H1 (cell line): ENCODE results near the gene DOK3.

Experiments
- ATF3 ChIP-seq: IDR thresholded peaks from 2 replicates; pipeline ENCODE4 v1.6.1; 2011; ENCODE audit warnings: low read depth, mild to moderate bottlenecking, low read length; ENCODE audit not compliant: insufficient read depth
- EGR1 ChIP-seq: IDR thresholded peaks from 2 replicates; pipeline ENCODE4 v1.6.1; 2011; ENCODE audit warnings: low read depth, low read length, borderline replicate concordance
- EP300 ChIP-seq, 2 experiments: IDR thresholded peaks; 1 replicate in 1 of 2; 2 replicates in 1 of 2; pipeline ENCODE4 v1.6.1; 2011 to 2012; ENCODE audit warnings: low read depth in 2 of 2, low read length in 2 of 2, mild to moderate bottlenecking in 2 of 2, borderline replicate concordance in 1 of 2, inconsistent platforms in 1 of 2, moderate library complexity in 1 of 2
- EZH2 ChIP-seq: fragments of 200-600 bp; sonication (generic); IDR thresholded peaks from 2 replicates; pipeline ENCODE4 v1.7.1; 2012; ENCODE audit warnings: low read depth, mild to moderate bottlenecking, moderate library complexity, low read length, inconsistent platforms; ENCODE audit not compliant: severe bottlenecking
- HDAC2 ChIP-seq, 2 experiments: fragments of 300-600 bp in 1 of 2; sonication (generic) in 1 of 2; IDR thresholded peaks; 2 replicates each; pipeline ENCODE4 v1.6.1; 2011 to 2012; ENCODE audit warnings: low read depth in 2 of 2, low read length in 2 of 2, mild to moderate bottlenecking in 2 of 2, moderate library complexity in 2 of 2, borderline replicate concordance in 1 of 2, inconsistent platforms in 1 of 2
- MAFK ChIP-seq: IDR thresholded peaks from 2 replicates; pipeline ENCODE4 v1.6.1; 2012; ENCODE audit warnings: low read depth, mild to moderate bottlenecking, improper control_type of control experiment, low read length
- POLR2A ChIP-seq, 2 experiments: IDR thresholded peaks; 1 replicate in 1 of 2; 2 replicates in 1 of 2; pipeline ENCODE4 v1.6.1; 2011; ENCODE audit warnings: low read depth in 2 of 2, low read length in 2 of 2, mild to moderate bottlenecking in 2 of 2; ENCODE audit errors: control extremely low read depth in 1 of 2
- POLR2AphosphoS5 ChIP-seq: IDR thresholded peaks from 2 replicates; pipeline ENCODE4 v1.6.1; 2011; ENCODE audit warnings: low read depth, low read length
- RAD21 ChIP-seq, 2 experiments: IDR thresholded peaks in 1 of 2; conservative IDR thresholded peaks in 1 of 2; 2 replicates each; pipeline ENCODE4 v1.6.1; 2011; ENCODE audit warnings: low read depth in 2 of 2, low read length in 2 of 2, improper control_type of control experiment in 1 of 2, inconsistent platforms in 1 of 2, mild to moderate bottlenecking in 1 of 2, moderate library complexity in 1 of 2
- USF2 ChIP-seq: IDR thresholded peaks from 2 replicates; pipeline ENCODE4 v1.6.1; 2011; ENCODE audit warnings: low read length, improper control_type of control experiment
- TF ChIP-seq, protein P1 (sequence below): IDR thresholded peaks from 2 replicates; pipeline ENCODE4 v1.6.1; 2012; ENCODE audit warnings: inconsistent platforms
- TF ChIP-seq, protein P2 (sequence below), 3 experiments: IDR thresholded peaks; 1 replicate in 2 of 3; 2 replicates in 1 of 3; pipeline versions ENCODE4 v1.5.1 to v1.6.1; 2011; ENCODE audit warnings: low read length in 3 of 3, mild to moderate bottlenecking in 3 of 3, inconsistent platforms in 2 of 3, low read depth in 1 of 3, moderate library complexity in 1 of 3; ENCODE audit not compliant: insufficient read depth in 1 of 3; ENCODE audit errors: control extremely low read depth in 1 of 3
- TF ChIP-seq, protein P3 (sequence below): IDR thresholded peaks from 2 replicates; pipeline ENCODE4 v1.6.1; 2012; ENCODE audit warnings: inconsistent platforms

- TF ChIP-seq POLR2AphosphoS5, result no peak
- TF ChIP-seq, protein P1, sequence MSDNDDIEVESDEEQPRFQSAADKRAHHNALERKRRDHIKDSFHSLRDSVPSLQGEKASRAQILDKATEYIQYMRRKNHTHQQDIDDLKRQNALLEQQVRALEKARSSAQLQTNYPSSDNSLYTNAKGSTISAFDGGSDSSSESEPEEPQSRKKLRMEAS, result no peak
- TF ChIP-seq HDAC2 (IDR thresholded peaks at IDR 0.05; ENCODE audit: borderline replicate concordance in 1 of 2, low read depth in 2 of 2, low read length in 2 of 2), result no peak
- TF ChIP-seq, protein P2, sequence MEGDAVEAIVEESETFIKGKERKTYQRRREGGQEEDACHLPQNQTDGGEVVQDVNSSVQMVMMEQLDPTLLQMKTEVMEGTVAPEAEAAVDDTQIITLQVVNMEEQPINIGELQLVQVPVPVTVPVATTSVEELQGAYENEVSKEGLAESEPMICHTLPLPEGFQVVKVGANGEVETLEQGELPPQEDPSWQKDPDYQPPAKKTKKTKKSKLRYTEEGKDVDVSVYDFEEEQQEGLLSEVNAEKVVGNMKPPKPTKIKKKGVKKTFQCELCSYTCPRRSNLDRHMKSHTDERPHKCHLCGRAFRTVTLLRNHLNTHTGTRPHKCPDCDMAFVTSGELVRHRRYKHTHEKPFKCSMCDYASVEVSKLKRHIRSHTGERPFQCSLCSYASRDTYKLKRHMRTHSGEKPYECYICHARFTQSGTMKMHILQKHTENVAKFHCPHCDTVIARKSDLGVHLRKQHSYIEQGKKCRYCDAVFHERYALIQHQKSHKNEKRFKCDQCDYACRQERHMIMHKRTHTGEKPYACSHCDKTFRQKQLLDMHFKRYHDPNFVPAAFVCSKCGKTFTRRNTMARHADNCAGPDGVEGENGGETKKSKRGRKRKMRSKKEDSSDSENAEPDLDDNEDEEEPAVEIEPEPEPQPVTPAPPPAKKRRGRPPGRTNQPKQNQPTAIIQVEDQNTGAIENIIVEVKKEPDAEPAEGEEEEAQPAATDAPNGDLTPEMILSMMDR (IDR thresholded peaks at IDR 0.05; ENCODE audit: control extremely low read depth in 1 of 3, insufficient read depth in 1 of 3, low read depth in 1 of 3, low read length in 3 of 3), result no peak
- TF ChIP-seq MAFK, result no peak
- TF ChIP-seq EZH2, result no peak
- TF ChIP-seq POLR2A (IDR thresholded peaks at IDR 0.05; ENCODE audit: control extremely low read depth in 1 of 2, low read depth in 2 of 2, low read length in 2 of 2), result no peak
- TF ChIP-seq EGR1, result no peak
- no peak for TF ChIP-seq RAD21 (IDR thresholded peaks at IDR 0.05 in 1 of 2, conservative IDR thresholded peaks at IDR 0.05 in 1 of 2; ENCODE audit: low read depth in 2 of 2, low read length in 2 of 2)
- TF ChIP-seq ATF3, result no peak
- TF ChIP-seq USF2, result no peak
- no peak for TF ChIP-seq EP300 (IDR thresholded peaks at IDR 0.05; ENCODE audit: borderline replicate concordance in 1 of 2, low read depth in 2 of 2, low read length in 2 of 2)
- TF ChIP-seq, protein P3, sequence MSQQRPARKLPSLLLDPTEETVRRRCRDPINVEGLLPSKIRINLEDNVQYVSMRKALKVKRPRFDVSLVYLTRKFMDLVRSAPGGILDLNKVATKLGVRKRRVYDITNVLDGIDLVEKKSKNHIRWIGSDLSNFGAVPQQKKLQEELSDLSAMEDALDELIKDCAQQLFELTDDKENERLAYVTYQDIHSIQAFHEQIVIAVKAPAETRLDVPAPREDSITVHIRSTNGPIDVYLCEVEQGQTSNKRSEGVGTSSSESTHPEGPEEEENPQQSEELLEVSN, result no peak
These were observed 6.1 kb downstream of the DOK3 start for GRCh38 chr5:177503351-177504085.
